ENCODE results near the gene DNAH9.

GRCh38 chr17:11608396-11608795 is 10.1 kb downstream of the DNAH9 start:
- TF ChIP-seq CTCF (IDR thresholded peaks at IDR 0.05) = no peak
- no peak for TF ChIP-seq POLR2A (IDR thresholded peaks at IDR 0.05)

Measured in right lobe of liver (tissue), 4 donors.